Uterus (tissue), 2 donors: ENCODE measurements around the gene PHTF2.

ENCODE experiments used
- POLR2A ChIP-seq, 2 donors: fragments of 450-650 bp; IDR thresholded peaks; one replicate each; pipeline ENCODE4 v1.6.1; 2016; ENCODE audit warnings: antibody characterized with exemption in 2 of 2, mild to moderate bottlenecking in 1 of 2, moderate library complexity in 1 of 2
- TF ChIP-seq, protein P1 (sequence below), 4 experiments: fragments of 200-600 bp in 2 of 4; fragments of 450-650 bp in 2 of 4; sonication (generic) in 2 of 4; IDR thresholded peaks; one replicate each; pipeline ENCODE4 v1.5.1; 2016 to 2019; ENCODE audit warnings: antibody characterized with exemption in 4 of 4, mild to moderate bottlenecking in 2 of 4, moderate library complexity in 1 of 4

DNA sequence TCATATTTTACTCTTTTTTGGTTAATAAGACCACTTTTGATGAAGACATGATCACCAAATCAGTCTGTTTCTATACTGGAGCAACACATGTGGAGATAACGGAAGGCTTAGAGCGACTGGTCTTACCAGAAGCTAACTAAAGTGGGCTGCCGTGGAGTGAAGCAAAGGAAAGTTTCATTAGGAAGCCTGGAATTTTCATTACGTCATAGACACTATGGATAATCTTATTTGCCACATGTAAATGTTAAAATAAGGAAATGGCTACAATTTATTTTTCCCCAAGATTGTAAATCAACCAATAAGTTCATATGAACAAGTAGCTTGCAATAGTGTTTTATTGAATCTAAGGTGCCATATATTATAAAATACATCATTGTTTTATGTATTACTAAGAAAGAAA, 185.4 kb downstream of the PHTF2 start:
- TF ChIP-seq, protein P1, sequence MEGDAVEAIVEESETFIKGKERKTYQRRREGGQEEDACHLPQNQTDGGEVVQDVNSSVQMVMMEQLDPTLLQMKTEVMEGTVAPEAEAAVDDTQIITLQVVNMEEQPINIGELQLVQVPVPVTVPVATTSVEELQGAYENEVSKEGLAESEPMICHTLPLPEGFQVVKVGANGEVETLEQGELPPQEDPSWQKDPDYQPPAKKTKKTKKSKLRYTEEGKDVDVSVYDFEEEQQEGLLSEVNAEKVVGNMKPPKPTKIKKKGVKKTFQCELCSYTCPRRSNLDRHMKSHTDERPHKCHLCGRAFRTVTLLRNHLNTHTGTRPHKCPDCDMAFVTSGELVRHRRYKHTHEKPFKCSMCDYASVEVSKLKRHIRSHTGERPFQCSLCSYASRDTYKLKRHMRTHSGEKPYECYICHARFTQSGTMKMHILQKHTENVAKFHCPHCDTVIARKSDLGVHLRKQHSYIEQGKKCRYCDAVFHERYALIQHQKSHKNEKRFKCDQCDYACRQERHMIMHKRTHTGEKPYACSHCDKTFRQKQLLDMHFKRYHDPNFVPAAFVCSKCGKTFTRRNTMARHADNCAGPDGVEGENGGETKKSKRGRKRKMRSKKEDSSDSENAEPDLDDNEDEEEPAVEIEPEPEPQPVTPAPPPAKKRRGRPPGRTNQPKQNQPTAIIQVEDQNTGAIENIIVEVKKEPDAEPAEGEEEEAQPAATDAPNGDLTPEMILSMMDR (IDR thresholded peaks at IDR 0.05), result no peak
- TF ChIP-seq POLR2A (IDR thresholded peaks at IDR 0.05), result no peak
